Measurements from ENCODE around the gene METTL24. TPM values are rescaled to one million over a fixed set of nuclear protein-coding genes. Genes with fewer than 3 reads are reported as not detected.
"Not testable (repeated sequence)": the region's sequence is repeated elsewhere in the genome, so short reads cannot be mapped to it uniquely, and the experiment has no call there.

The METTL24 gene
- polyA plus RNA-seq, 6 donors from 2014 or later: 0.28 TPM; not detected in 5

DNA sequence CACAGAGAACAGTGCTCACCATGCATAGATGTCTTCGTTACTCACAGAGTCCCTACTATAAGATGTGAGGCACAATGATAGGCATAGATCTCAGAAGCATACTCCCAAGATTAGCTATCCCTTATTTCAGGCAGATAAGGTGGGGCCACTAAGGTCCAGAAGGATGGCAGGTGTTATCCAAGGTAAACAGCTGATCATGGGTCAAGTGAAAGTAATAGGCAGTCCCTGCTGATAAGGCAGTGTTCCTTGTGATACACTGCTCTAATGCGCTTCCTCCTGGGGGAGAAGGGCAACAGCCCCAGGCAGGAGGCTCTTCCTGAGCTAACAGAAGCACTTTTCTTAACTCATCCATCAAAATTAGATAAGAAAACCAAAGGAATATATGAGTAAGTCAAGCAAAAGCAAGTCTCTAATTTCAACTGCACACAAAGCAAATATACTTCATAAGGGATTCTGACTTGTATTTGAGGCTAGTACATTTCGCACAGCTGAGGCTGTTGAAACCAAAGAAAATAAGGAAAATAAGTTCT, 42.2 kb downstream of the METTL24 start:
- no peaks in the 10 kb centered on the region for H3K4me1 Mint-ChIP-seq
- H3K4me3 Mint-ChIP-seq: no peak overlapping the region
- H3K27me3 Mint-ChIP-seq: peaks cover 0 to 9% (median 8%) of the 10 kb centered on the region in 3 donors
- peak overlapping the region in 1 of 6 donors; percentile 6 for H3K27ac Mint-ChIP-seq
- H3K9me3 Mint-ChIP-seq: peaks cover 0 to 2% (median 0%) of the 10 kb centered on the region in 7 donors
- DNase-seq: no peak
- no peaks in the 10 kb centered on the region for H3K36me3 Mint-ChIP-seq
- no peak for ATAC-seq (ENCODE audit: low read depth in 2 of 2)

GRCh38 chr6:110315207-110315868, 42.8 kb downstream of the METTL24 start:
- no peak overlapping the region for H3K4me3 Mint-ChIP-seq
- no peak overlapping the region for H3K27ac Mint-ChIP-seq
- H3K36me3 Mint-ChIP-seq: no peaks in the 10 kb centered on the region
- ATAC-seq (ENCODE audit: low read depth in 2 of 2): no peak
- H3K4me1 Mint-ChIP-seq: no peaks in the 10 kb centered on the region
- peaks cover 0 to 9% (median 8%) of the 10 kb centered on the region in 3 donors for H3K27me3 Mint-ChIP-seq
- DNase-seq: no peak
- peaks cover 0 to 4% (median 0%) of the 10 kb centered on the region in 7 donors for H3K9me3 Mint-ChIP-seq

DNA sequence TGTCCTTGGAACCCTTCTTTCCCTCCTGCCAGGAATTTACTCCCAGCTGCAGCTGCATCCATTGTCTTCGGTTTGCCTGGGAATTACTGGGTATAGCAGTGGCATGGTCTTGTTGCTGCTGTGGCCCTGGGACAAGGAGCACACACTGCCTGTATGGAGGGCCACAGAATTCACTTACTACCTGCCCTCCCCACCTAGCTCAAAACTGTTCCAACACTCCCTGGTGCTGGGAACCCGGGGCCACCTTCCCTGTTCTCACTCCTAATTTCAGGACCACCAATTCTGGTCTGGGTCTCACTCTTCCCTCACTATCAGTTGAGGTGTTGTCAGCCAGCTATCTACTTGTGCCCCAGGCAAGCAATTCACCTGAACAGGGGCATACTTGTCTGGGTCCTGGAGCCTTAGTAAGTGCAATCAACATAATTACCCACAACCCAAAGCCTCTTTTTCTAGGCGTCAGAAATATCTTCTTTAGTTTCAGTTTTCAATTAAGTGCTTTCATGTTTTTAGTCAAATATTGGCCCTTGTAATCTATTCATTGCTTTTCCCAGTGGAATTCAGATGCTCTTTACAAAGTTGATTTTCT, 47.2 kb downstream of the METTL24 start:
- Mint-ChIP-seq H3K27me3 (peaks cover 0 to 5% (median 0%) of the 10 kb centered on the region in 3 donors), H3K4me1 (peaks cover 6 to 9% (median 6%) of the 10 kb centered on the region in 3 donors), H3K27ac (no peak overlapping the region), H3K36me3 (peaks cover 0 to 8% of the 10 kb centered on the region in 2 donors), H3K9me3 (peaks cover 0 to 19% (median 6%) of the 10 kb centered on the region in 7 donors), H3K4me3 (no peak overlapping the region)
- ATAC-seq (ENCODE audit: low read depth in 2 of 2) (no peak), DNase-seq (no peak)

GRCh38 chr6:110309432-110309831, 48.7 kb downstream of the METTL24 start:
- H3K4me1 Mint-ChIP-seq; DNase-seq; H3K27me3 Mint-ChIP-seq; H3K36me3 Mint-ChIP-seq; ATAC-seq (ENCODE audit: low read depth in 2 of 2); H3K4me3 Mint-ChIP-seq; H3K27ac Mint-ChIP-seq: not testable (repeated sequence)
- H3K9me3 Mint-ChIP-seq: peaks cover 2 to 19% (median 11%) of the 10 kb centered on the region in 7 donors

- no peak overlapping the region for H3K27ac Mint-ChIP-seq
- no peak overlapping the region for H3K4me3 Mint-ChIP-seq
- peaks cover 0 to 8% of the 10 kb centered on the region in 2 donors for H3K36me3 Mint-ChIP-seq
- peaks cover 6 to 9% (median 6%) of the 10 kb centered on the region in 3 donors for H3K4me1 Mint-ChIP-seq
- peaks cover 2 to 19% (median 11%) of the 10 kb centered on the region in 7 donors for H3K9me3 Mint-ChIP-seq
- peak; percentile 97 to 99 for ATAC-seq (ENCODE audit: low read depth in 2 of 2)
- DNase-seq: peak; percentile 31
- H3K27me3 Mint-ChIP-seq: no peaks in the 10 kb centered on the region
Measured at GRCh38 chr6:110307368-110307767, 50.8 kb downstream of the METTL24 start.

- H3K4me1 Mint-ChIP-seq; H3K27ac Mint-ChIP-seq; H3K4me3 Mint-ChIP-seq; ATAC-seq (ENCODE audit: low read depth in 2 of 2); DNase-seq; H3K36me3 Mint-ChIP-seq; H3K27me3 Mint-ChIP-seq: not testable (repeated sequence)
- H3K9me3 Mint-ChIP-seq: peaks cover 2 to 19% (median 10%) of the 10 kb centered on the region in 7 donors
Measured at GRCh38 chr6:110305832-110306231, 52.3 kb downstream of the METTL24 start.

DNA sequence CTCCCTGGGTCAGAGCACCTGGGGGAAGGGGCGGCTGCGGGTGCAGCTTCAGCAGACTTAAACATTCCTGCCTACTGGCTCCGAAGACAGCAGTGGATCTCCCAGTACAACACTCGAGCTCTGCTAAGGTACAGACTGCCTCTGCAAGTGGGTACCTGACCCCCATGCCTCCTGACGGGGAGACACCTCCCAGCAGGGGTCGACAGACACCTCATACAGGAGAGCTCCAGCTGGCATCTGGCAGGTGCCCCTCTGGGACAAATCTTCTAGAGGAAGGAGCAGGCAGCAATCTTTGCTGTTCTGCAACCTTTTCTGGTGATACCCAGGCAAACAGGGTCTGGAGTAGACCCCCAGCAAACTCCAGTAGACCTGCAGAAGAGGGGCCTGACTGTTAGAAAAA, 54.5 kb downstream of the METTL24 start:
- H3K9me3 Mint-ChIP-seq; DNase-seq; ATAC-seq (ENCODE audit: low read depth in 2 of 2); H3K27ac Mint-ChIP-seq; H3K4me3 Mint-ChIP-seq; H3K36me3 Mint-ChIP-seq; H3K4me1 Mint-ChIP-seq; H3K27me3 Mint-ChIP-seq: not testable (repeated sequence)

GRCh38 chr6:110298916-110299315, 59.2 kb downstream of the METTL24 start:
- H3K9me3 Mint-ChIP-seq: no peaks in the 10 kb centered on the region
- no peak overlapping the region for H3K27ac Mint-ChIP-seq
- DNase-seq (no peak), ATAC-seq (ENCODE audit: low read depth in 2 of 2) (no peak)
- H3K4me3 Mint-ChIP-seq: no peak overlapping the region
- no peaks in the 10 kb centered on the region for H3K4me1 Mint-ChIP-seq
- H3K36me3 Mint-ChIP-seq: no peaks in the 10 kb centered on the region
- H3K27me3 Mint-ChIP-seq: peaks cover 8 to 16% (median 15%) of the 10 kb centered on the region in 3 donors

DNA sequence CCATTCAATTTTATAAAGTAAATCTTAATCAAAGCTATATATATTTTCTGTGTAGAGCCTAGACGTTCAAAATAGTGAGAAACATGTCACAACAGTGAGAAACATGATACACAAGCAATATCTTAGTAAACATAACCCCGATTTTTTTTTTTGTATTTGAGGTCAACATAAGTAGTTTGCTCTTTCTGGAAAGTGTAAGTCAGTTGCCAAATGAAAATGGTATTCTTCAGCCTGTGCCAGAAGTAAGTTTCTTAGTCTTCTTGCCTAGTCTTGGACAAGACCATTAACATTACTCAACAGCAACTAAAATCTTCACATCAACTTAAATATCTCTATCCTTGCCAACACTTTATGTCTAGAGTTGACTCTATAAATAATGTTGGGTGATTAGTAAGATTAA, 59.7 kb downstream of the METTL24 start:
- Mint-ChIP-seq H3K36me3 (no peaks in the 10 kb centered on the region), H3K9me3 (no peaks in the 10 kb centered on the region), H3K27ac (no peak overlapping the region), H3K4me1 (no peaks in the 10 kb centered on the region), H3K4me3 (no peak overlapping the region), H3K27me3 (peaks cover 8 to 16% (median 15%) of the 10 kb centered on the region in 3 donors)
- ATAC-seq (ENCODE audit: low read depth in 2 of 2) (no peak), DNase-seq (no peak)

GRCh38 chr6:110296241-110297025, 61.7 kb downstream of the METTL24 start:
- ATAC-seq (ENCODE audit: low read depth in 2 of 2) (no peak), DNase-seq (no peak)
- Mint-ChIP-seq H3K36me3 (no peaks in the 10 kb centered on the region), H3K4me1 (no peaks in the 10 kb centered on the region), H3K27ac (no peak overlapping the region), H3K27me3 (peaks cover 8 to 16% (median 15%) of the 10 kb centered on the region in 3 donors), H3K4me3 (peak overlapping the region in 2 of 8 donors; percentile 14 to 17), H3K9me3 (peaks cover 0 to 4% (median 0%) of the 10 kb centered on the region in 7 donors)

DNA sequence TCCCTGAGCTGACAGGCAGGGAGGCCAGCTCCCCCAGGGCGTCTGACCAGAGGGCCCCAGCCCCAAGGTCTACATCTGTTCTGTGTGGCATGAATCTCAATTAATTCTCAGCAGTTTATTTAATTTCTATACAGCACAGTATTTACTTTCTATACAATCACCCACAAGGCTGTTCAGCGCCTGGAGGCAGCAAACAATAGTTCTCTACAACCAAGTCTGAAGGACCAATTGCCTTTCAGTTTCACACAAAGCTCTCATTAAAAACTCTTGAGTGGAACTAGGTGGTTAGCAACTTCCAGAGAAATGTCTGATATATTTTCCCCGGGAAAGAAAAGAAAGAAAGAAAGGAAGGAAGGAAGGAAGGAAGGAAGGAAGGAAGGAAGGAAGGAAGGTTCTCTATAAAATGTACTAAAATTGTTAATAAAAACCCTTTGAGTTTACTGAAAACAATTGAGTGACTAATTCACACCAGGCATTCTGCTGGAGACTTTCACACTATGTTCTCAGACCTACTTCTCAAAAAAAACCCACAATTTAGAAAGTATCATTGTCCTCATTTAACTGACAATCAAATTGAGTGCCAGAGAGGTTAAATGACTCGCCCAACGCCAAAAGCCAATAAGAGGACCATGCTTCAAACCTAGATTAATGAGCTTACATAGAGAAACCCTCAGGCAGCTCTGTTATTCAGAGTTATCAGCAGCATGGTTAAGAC, 62.5 kb downstream of the METTL24 start:
- Mint-ChIP-seq H3K27me3 (peaks cover 8 to 16% (median 8%) of the 10 kb centered on the region in 3 donors), H3K4me1 (no peaks in the 10 kb centered on the region), H3K9me3 (peaks cover 3 to 9% (median 4%) of the 10 kb centered on the region in 7 donors), H3K4me3 (no peak overlapping the region), H3K36me3 (peaks cover 0 to 6% of the 10 kb centered on the region in 2 donors), H3K27ac (peak overlapping the region in 1 of 6 donors; percentile 29)
- DNase-seq: no peak
- ATAC-seq (ENCODE audit: low read depth in 2 of 2): no peak

GRCh38 chr6:110287462-110288341, 70.4 kb downstream of the METTL24 start:
- Mint-ChIP-seq H3K9me3 (peaks cover 4 to 26% (median 18%) of the 10 kb centered on the region in 7 donors), H3K36me3 (peaks cover 0 to 15% of the 10 kb centered on the region in 2 donors), H3K27ac (no peak overlapping the region), H3K27me3 (peaks cover 0 to 16% (median 3%) of the 10 kb centered on the region in 3 donors), H3K4me1 (no peaks in the 10 kb centered on the region), H3K4me3 (no peak overlapping the region)
- ATAC-seq (ENCODE audit: low read depth in 2 of 2) (no peak), DNase-seq (no peak)

Measured in naive B cell (primary cell).